ENCODE data around the gene GSK3A. TPM values are rescaled to one million over a fixed set of nuclear protein-coding genes. Genes with fewer than 3 reads are reported as not detected.

GSK3A gene
- total and polyA plus RNA-seq, 8 donors, result 5.8 to 77.2 (median 30.2) TPM

- H3K27ac ChIP-seq, result no peak overlapping the region
- H3K4me3 ChIP-seq, result no peak overlapping the region
- H3K36me3 ChIP-seq, result peaks cover 3 to 18% (median 15%) of the 10 kb centered on the region in 4 donors
- DNase-seq, result no peak
- no peak for TF ChIP-seq POLR2A (IDR thresholded peaks at IDR 0.05)
- H3K27me3 ChIP-seq, result no peaks in the 10 kb centered on the region
- intact Hi-C loops (cut with DNase I; ENCODE audit: low total_unique reads), result no loop called here
- H3K4me1 ChIP-seq, result peaks cover 0 to 30% (median 9%) of the 10 kb centered on the region in 4 donors
- 59 to 80% (median 72%) methylated on average over 1 of the region's 1 CpG for WGBS, 5 donors
- peaks cover 0 to 4% (median 0%) of the 10 kb centered on the region in 4 donors for H3K9me3 ChIP-seq
Observed at GRCh38 chr19:42193294-42193693, 49.1 kb downstream of the GSK3A start.

GRCh38 chr19:42191855-42192254 lies 50.5 kb downstream of the GSK3A start:
- H3K4me1 ChIP-seq, result peaks cover 0 to 15% (median 4%) of the 10 kb centered on the region in 4 donors
- H3K9me3 ChIP-seq, result peaks cover 0 to 4% (median 0%) of the 10 kb centered on the region in 4 donors
- H3K27me3 ChIP-seq, result no peaks in the 10 kb centered on the region
- DNase-seq, result peak; percentile 61 to 94
- H3K27ac ChIP-seq, result peak overlapping the region in 4 of 5 donors; percentile 31 to 73 (median 44)
- intact Hi-C loops (cut with DNase I; ENCODE audit: low total_unique reads), result no loop called here
- TF ChIP-seq EP300 (IDR thresholded peaks at IDR 0.05) (no peak), POLR2A (IDR thresholded peaks at IDR 0.05) (no peak), POLR2AphosphoS5 (IDR thresholded peaks at IDR 0.05) (peak in 2 of 3 donors; percentile 52 to 86), CTCF (IDR thresholded peaks at IDR 0.05) (no peak)
- H3K4me3 ChIP-seq, result no peak overlapping the region
- 21 to 47% (median 25%) methylated on average over 3 of the region's 3 CpGs for WGBS, 5 donors
- H3K36me3 ChIP-seq, result peaks cover 0 to 4% (median 1%) of the 10 kb centered on the region in 4 donors

- H3K36me3 ChIP-seq, result no peaks in the 10 kb centered on the region
- H3K4me1 ChIP-seq, result peaks cover 0 to 10% (median 2%) of the 10 kb centered on the region in 4 donors
- TF ChIP-seq POLR2AphosphoS5 (IDR thresholded peaks at IDR 0.05) (no peak), EP300 (IDR thresholded peaks at IDR 0.05) (no peak), POLR2A (IDR thresholded peaks at IDR 0.05) (no peak), CTCF (IDR thresholded peaks at IDR 0.05) (no peak)
- H3K4me3 ChIP-seq, result no peak overlapping the region
- H3K27ac ChIP-seq, result peak overlapping the region; percentile 31 to 73 (median 51)
- intact Hi-C loops (cut with DNase I; ENCODE audit: low total_unique reads), result no loop called here
- no peaks in the 10 kb centered on the region for H3K27me3 ChIP-seq
- peak in 1 of 2 donors; percentile 23 for DNase-seq
- WGBS, 5 donors, result 33 to 75% (median 48%) methylated on average over 1 of the region's 1 CpG
- H3K9me3 ChIP-seq, result peaks cover 0 to 4% (median 0%) of the 10 kb centered on the region in 4 donors
Observed at GRCh38 chr19:42191330-42191729, 51.1 kb downstream of the GSK3A start.

GRCh38 chr19:42189133-42189532 lies 53.3 kb downstream of the GSK3A start:
- no peak overlapping the region for H3K4me3 ChIP-seq
- H3K4me1 ChIP-seq, result peaks cover 3 to 27% (median 5%) of the 10 kb centered on the region in 4 donors
- WGBS, 5 donors, result 80 to 85% (median 81%) methylated on average over 3 of the region's 3 CpGs
- no peaks in the 10 kb centered on the region for H3K36me3 ChIP-seq
- intact Hi-C loops (cut with DNase I; ENCODE audit: low total_unique reads), result no loop called here
- H3K9me3 ChIP-seq, result peaks cover 0 to 4% (median 0%) of the 10 kb centered on the region in 4 donors
- DNase-seq, result no peak
- H3K27me3 ChIP-seq, result no peaks in the 10 kb centered on the region
- no peak for TF ChIP-seq POLR2AphosphoS5 (IDR thresholded peaks at IDR 0.05)
- no peak for TF ChIP-seq POLR2A (IDR thresholded peaks at IDR 0.05)
- no peak for TF ChIP-seq CTCF (IDR thresholded peaks at IDR 0.05)
- TF ChIP-seq EP300 (IDR thresholded peaks at IDR 0.05), result no peak
- H3K27ac ChIP-seq, result no peak overlapping the region

GRCh38 chr19:42188665-42189064 lies 53.7 kb downstream of the GSK3A start:
- 60 to 88% (median 80%) methylated on average over 1 of the region's 1 CpG for WGBS, 5 donors
- peaks cover 0 to 4% (median 0%) of the 10 kb centered on the region in 4 donors for H3K9me3 ChIP-seq
- no peak overlapping the region for H3K4me3 ChIP-seq
- no peak overlapping the region for H3K27ac ChIP-seq
- no peaks in the 10 kb centered on the region for H3K36me3 ChIP-seq
- peaks cover 3 to 29% (median 6%) of the 10 kb centered on the region in 4 donors for H3K4me1 ChIP-seq
- intact Hi-C loops (cut with DNase I; ENCODE audit: low total_unique reads), result no loop called here
- DNase-seq, result no peak
- H3K27me3 ChIP-seq, result no peaks in the 10 kb centered on the region
- no peak for TF ChIP-seq POLR2A (IDR thresholded peaks at IDR 0.05)
- no peak for TF ChIP-seq POLR2AphosphoS5 (IDR thresholded peaks at IDR 0.05)
- no peak for TF ChIP-seq CTCF (IDR thresholded peaks at IDR 0.05)
- no peak for TF ChIP-seq EP300 (IDR thresholded peaks at IDR 0.05)
